HEK293 (cell line): ENCODE results near the gene MPPED2.

Experiments
- CTCF ChIA-PET: fragments of 350-600 bp; formaldehyde crosslinking; extraction: SDS; loops from one replicate; lab custom pipeline; 2021; ENCODE audit warnings: antibody characterized with exemption; lab: Yijun Ruan, JAX
- POLR2A ChIA-PET: fragments of 300-600 bp; formaldehyde crosslinking; extraction: SDS; loops from one replicate; lab custom pipeline; 2020; ENCODE audit warnings: antibody characterized with exemption, inconsistent platforms; lab: Yijun Ruan, JAX
- H3K27ac ChIP-seq: fragments of 200-500 bp; sonication (Bioruptor generic); 2 replicates; pipeline ENCODE4 v1.5.1; 2014; ENCODE audit warnings: low read depth, low read length, control low read depth, inconsistent platforms; ENCODE audit errors: extremely low read depth
- H3K36me3 ChIP-seq, 2 experiments: fragments of 200-500 bp in 1 of 2; sonication (Bioruptor generic) in 1 of 2; 1 replicate in 1 of 2; 2 replicates in 1 of 2; pipeline ENCODE4 v1.5.1; 2014 to 2017; ENCODE audit warnings: inconsistent platforms in 2 of 2, low read length in 2 of 2; ENCODE audit not compliant: control insufficient read depth in 2 of 2, insufficient read depth in 1 of 2
- H3K4me1 ChIP-seq: fragments of 200-500 bp; sonication (Bioruptor generic); 2 replicates; pipeline ENCODE4 v1.5.1; 2014; ENCODE audit warnings: mild to moderate bottlenecking, low read length, inconsistent platforms; ENCODE audit not compliant: control insufficient read depth, insufficient read depth
- H3K4me3 ChIP-seq: 2 replicates; pipeline ENCODE4 v1.5.1; 2011; ENCODE audit warnings: low read depth, mild to moderate bottlenecking, control low read depth, low read length, moderate library complexity
- H3K9me3 ChIP-seq: fragments of 200-500 bp; sonication (Bioruptor generic); 2 replicates; pipeline ENCODE4 v1.5.1; 2014; ENCODE audit warnings: low read depth, low read length, inconsistent platforms; ENCODE audit not compliant: control insufficient read depth, insufficient read depth
- TF ChIP-seq, protein P1 (sequence below): fragments of 450-650 bp; formaldehyde crosslinking; IDR thresholded peaks from 2 replicates; pipeline ENCODE4 v1.5.1; 2016; ENCODE audit warnings: missing biosample characterization, missing genetic modification characterization

The MPPED2 gene

DNA sequence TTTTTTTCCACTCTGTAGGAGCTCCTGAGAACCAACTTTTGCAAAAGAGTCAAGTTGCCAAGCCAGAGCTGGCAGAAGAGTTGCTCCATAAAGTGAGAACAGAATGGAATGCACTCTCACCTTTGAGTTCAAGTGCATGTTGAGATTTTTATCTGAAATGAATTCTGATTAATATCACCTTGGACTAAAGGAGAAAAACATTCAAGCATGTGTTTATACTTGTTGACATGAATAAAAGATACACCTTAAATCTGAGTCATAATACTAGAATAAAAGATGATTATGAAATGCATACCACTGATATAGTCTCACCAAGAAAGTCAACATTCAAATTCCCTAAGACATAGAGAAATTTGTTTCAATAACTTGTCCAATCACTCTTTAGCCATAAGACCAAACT, 225.4 kb downstream of the MPPED2 start:
- CTCF ChIA-PET, result interaction anchor here (0.6 kb wide), 1 partner anchor 164 kb away, joined by 3 read pairs; no protein-coding TSS in a partner anchor
- no peaks in the 10 kb centered on the region for H3K9me3 ChIP-seq
- TF ChIP-seq, protein P1, sequence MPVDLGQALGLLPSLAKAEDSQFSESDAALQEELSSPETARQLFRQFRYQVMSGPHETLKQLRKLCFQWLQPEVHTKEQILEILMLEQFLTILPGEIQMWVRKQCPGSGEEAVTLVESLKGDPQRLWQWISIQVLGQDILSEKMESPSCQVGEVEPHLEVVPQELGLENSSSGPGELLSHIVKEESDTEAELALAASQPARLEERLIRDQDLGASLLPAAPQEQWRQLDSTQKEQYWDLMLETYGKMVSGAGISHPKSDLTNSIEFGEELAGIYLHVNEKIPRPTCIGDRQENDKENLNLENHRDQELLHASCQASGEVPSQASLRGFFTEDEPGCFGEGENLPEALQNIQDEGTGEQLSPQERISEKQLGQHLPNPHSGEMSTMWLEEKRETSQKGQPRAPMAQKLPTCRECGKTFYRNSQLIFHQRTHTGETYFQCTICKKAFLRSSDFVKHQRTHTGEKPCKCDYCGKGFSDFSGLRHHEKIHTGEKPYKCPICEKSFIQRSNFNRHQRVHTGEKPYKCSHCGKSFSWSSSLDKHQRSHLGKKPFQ, result no peak
- TF ChIP-seq, all 188 proteins: peak for 0
- Histone ChIP-seq H3K4me3 (no peak overlapping the region), H3K4me1 (no peaks in the 10 kb centered on the region), H3K27ac (no peak overlapping the region), H3K36me3 (no peaks in the 10 kb centered on the region)
- POLR2A ChIA-PET, result no interaction called here
